Astrocyte (in vitro differentiated cells and primary cell): ENCODE results near the gene GABBR2. TPM values are rescaled to one million over a fixed set of nuclear protein-coding genes. Genes with fewer than 3 reads are reported as not detected.

ENCODE experiments used
- DNase-seq: peaks from one replicate; pipeline ENCODE4 v3.0.0-alpha.2; 2010; ENCODE audit warnings: low read depth
- FAIRE-seq: peaks from 2 replicates; lab custom pipeline; 2011; peaks lifted over from hg19 to GRCh38; lab: Jason Lieb, UNC
- H2AFZ ChIP-seq: 2 replicates; pipeline ENCODE4 v1.6.0; 2012; ENCODE audit warnings: low read depth, low read length, inconsistent platforms
- H3K27ac ChIP-seq: 2 replicates; pipeline ENCODE4 v1.5.1; 2011; ENCODE audit warnings: low read depth, low read length, inconsistent platforms
- H3K27me3 ChIP-seq: 2 replicates; pipeline ENCODE4 v1.6.0; 2011; ENCODE audit warnings: low read length, inconsistent platforms; ENCODE audit not compliant: insufficient read depth
- H3K36me3 ChIP-seq: 2 replicates; pipeline ENCODE4 v1.5.1; 2011; ENCODE audit warnings: low read length, inconsistent platforms; ENCODE audit not compliant: insufficient read depth
- H3K4me1 ChIP-seq: 2 replicates; pipeline ENCODE4 v1.5.1; 2011; ENCODE audit warnings: low read length, inconsistent platforms; ENCODE audit not compliant: insufficient read depth
- H3K4me2 ChIP-seq: 2 replicates; pipeline ENCODE4 v1.6.0; 2012; ENCODE audit warnings: low read length, inconsistent platforms
- H3K4me3 ChIP-seq: 2 replicates; pipeline ENCODE4 v1.5.1; 2011; ENCODE audit warnings: low read depth, mild to moderate bottlenecking, low read length, inconsistent platforms; ENCODE audit not compliant: insufficient read depth
- H3K79me2 ChIP-seq: 2 replicates; pipeline ENCODE4 v1.6.0; 2012; ENCODE audit warnings: mild to moderate bottlenecking, low read length, inconsistent platforms; ENCODE audit not compliant: insufficient read depth
- H3K9ac ChIP-seq: 2 replicates; pipeline ENCODE4 v1.6.0; 2012; ENCODE audit warnings: mild to moderate bottlenecking, low read length, inconsistent platforms
- H3K9me3 ChIP-seq: 2 replicates; pipeline ENCODE4 v1.5.1; 2012; ENCODE audit warnings: low read depth, mild to moderate bottlenecking, low read length, inconsistent platforms; ENCODE audit not compliant: insufficient read depth
- H4K20me1 ChIP-seq: 2 replicates; pipeline ENCODE4 v1.6.0; 2012; ENCODE audit warnings: low read length, inconsistent platforms; ENCODE audit not compliant: insufficient read depth
- H3K27ac Mint-ChIP-seq: one replicate; pipeline ENCODE4 v1.8.0; 2021; ENCODE audit warnings: mild to moderate bottlenecking, mixed read lengths; ENCODE audit not compliant: unreplicated experiment
- H3K27me3 Mint-ChIP-seq: one replicate; pipeline ENCODE4 v1.8.0; 2021; ENCODE audit warnings: low read depth, mixed read lengths; ENCODE audit not compliant: unreplicated experiment
- H3K36me3 Mint-ChIP-seq: one replicate; pipeline ENCODE4 v1.8.0; 2021; ENCODE audit warnings: low read depth, mixed read lengths; ENCODE audit not compliant: unreplicated experiment
- H3K4me1 Mint-ChIP-seq: one replicate; pipeline ENCODE4 v1.8.0; 2021; ENCODE audit warnings: low read depth, mixed read lengths; ENCODE audit not compliant: unreplicated experiment
- H3K4me3 Mint-ChIP-seq: one replicate; pipeline ENCODE4 v1.8.0; 2021; ENCODE audit warnings: mild to moderate bottlenecking, moderate library complexity, mixed read lengths; ENCODE audit not compliant: unreplicated experiment
- H3K9me3 Mint-ChIP-seq: one replicate; pipeline ENCODE4 v1.8.0; 2021; ENCODE audit warnings: mild to moderate bottlenecking, mixed read lengths; ENCODE audit not compliant: unreplicated experiment
- EZH2 ChIP-seq: IDR thresholded peaks from 2 replicates; pipeline ENCODE4 v1.6.1; 2012; ENCODE audit warnings: mild to moderate bottlenecking, low read length, inconsistent platforms; ENCODE audit not compliant: insufficient read depth
- total RNA-seq: library from RNA; stranded (reverse); gene quantifications from 2 replicates; pipeline ENCODE4 v1.2.1, GENCODE V29; 2021
- TF ChIP-seq, protein P1 (sequence below): IDR thresholded peaks from 2 replicates; pipeline ENCODE4 v1.5.1; 2011; ENCODE audit warnings: low read depth, mild to moderate bottlenecking, inconsistent platforms, low read length, moderate library complexity; ENCODE audit not compliant: insufficient read depth

Gene GABBR2
- total RNA-seq, 1 donor from 2014 or later, result 2.0 TPM

GRCh38 chr9:98503867-98504266, 204.9 kb downstream of the GABBR2 start:
- H3K4me1 ChIP-seq, result peaks cover 10% of the 10 kb centered on the region
- H3K27ac ChIP-seq, result no peak overlapping the region
- no peak overlapping the region for H2AFZ ChIP-seq
- H3K36me3 Mint-ChIP-seq, result peaks cover 2% of the 10 kb centered on the region
- H3K9me3 Mint-ChIP-seq, result peaks cover 5% of the 10 kb centered on the region
- H3K9me3 ChIP-seq, result no peaks in the 10 kb centered on the region
- no peaks in the 10 kb centered on the region for H3K79me2 ChIP-seq
- H3K27ac Mint-ChIP-seq, result no peak overlapping the region
- H3K27me3 ChIP-seq, result no peaks in the 10 kb centered on the region
- H3K36me3 ChIP-seq, result no peaks in the 10 kb centered on the region
- DNase-seq (no peak), FAIRE-seq (no peak)
- peaks cover 20% of the 10 kb centered on the region for H3K4me1 Mint-ChIP-seq
- H3K4me2 ChIP-seq, result no peak overlapping the region
- H3K9ac ChIP-seq, result no peak overlapping the region
- no peak overlapping the region for H3K4me3 ChIP-seq
- no peaks in the 10 kb centered on the region for H4K20me1 ChIP-seq
- TF ChIP-seq, protein P1, sequence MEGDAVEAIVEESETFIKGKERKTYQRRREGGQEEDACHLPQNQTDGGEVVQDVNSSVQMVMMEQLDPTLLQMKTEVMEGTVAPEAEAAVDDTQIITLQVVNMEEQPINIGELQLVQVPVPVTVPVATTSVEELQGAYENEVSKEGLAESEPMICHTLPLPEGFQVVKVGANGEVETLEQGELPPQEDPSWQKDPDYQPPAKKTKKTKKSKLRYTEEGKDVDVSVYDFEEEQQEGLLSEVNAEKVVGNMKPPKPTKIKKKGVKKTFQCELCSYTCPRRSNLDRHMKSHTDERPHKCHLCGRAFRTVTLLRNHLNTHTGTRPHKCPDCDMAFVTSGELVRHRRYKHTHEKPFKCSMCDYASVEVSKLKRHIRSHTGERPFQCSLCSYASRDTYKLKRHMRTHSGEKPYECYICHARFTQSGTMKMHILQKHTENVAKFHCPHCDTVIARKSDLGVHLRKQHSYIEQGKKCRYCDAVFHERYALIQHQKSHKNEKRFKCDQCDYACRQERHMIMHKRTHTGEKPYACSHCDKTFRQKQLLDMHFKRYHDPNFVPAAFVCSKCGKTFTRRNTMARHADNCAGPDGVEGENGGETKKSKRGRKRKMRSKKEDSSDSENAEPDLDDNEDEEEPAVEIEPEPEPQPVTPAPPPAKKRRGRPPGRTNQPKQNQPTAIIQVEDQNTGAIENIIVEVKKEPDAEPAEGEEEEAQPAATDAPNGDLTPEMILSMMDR, result no peak
- TF ChIP-seq EZH2, result no peak
- peaks cover 6% of the 10 kb centered on the region for H3K27me3 Mint-ChIP-seq
- no peak overlapping the region for H3K4me3 Mint-ChIP-seq

DNA sequence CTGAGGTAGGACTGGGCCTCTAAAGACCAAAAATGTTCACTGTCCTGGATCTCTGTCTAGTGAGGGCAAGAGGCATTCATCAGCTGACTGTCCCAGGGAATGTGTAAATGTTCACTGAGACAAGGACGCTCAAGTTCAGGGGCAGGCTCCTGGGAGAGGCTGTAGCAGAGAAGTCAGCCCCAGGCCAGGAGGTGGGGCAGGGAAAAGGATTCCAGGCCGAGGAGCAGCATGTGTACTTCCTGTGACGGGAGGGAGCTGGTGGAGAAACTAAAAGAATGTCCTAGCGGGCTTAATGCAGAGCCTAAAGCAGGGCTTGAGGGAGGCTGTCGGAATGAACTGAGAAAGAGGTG, 205.8 kb downstream of the GABBR2 start:
- Histone ChIP-seq H3K27me3 (no peaks in the 10 kb centered on the region), H3K9me3 (no peaks in the 10 kb centered on the region), H3K79me2 (no peaks in the 10 kb centered on the region), H2AFZ (peak overlapping the region; percentile 58), H3K9ac (peak overlapping the region; percentile 41), H3K36me3 (no peaks in the 10 kb centered on the region), H3K27ac (peak overlapping the region; percentile 29), H4K20me1 (no peaks in the 10 kb centered on the region), H3K4me2 (peak overlapping the region; percentile 46), H3K4me1 (peaks cover 10% of the 10 kb centered on the region), H3K4me3 (no peak overlapping the region)
- Mint-ChIP-seq H3K4me3 (no peak overlapping the region), H3K9me3 (peaks cover 4% of the 10 kb centered on the region), H3K27me3 (peaks cover 6% of the 10 kb centered on the region), H3K27ac (peak overlapping the region; percentile 91), H3K36me3 (peaks cover 2% of the 10 kb centered on the region), H3K4me1 (peaks cover 20% of the 10 kb centered on the region)
- FAIRE-seq (no peak), DNase-seq (peak; percentile 32)
- TF ChIP-seq EZH2, result no peak

DNA sequence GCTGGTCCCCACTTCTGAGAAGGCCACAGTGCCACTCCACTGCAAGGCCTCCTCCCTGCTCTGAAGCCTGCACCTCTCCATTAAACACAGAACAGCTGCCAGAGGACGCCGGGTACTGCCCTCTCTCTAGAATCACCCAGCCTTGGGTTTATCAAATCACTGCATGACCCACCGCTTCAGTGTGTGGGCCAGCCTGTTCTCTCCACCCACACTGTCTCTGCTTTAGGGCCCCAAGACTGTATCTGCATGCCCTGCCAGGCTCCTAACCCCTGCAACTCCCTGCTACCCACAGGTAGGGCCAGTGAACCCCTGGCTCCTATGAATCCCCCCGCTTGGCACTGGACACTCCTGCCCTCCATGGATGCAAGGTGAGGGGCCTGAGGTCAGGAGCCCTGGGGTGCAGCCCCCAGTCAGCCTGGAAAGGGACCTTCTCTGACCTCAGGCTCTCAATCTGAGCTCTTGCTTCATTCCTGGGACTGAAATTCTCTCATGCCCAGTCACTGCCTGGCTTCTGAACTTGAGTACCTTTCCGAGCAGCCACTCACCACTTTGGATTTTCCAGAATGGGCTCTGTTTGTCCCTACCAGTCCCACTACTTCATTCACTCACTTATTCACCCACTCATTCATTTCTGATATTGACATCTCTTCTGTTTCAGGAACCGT, 206.3 kb downstream of the GABBR2 start:
- peak overlapping the region; percentile 41 for H3K9ac ChIP-seq
- H3K36me3 ChIP-seq, result no peaks in the 10 kb centered on the region
- peak overlapping the region; percentile 58 for H2AFZ ChIP-seq
- Mint-ChIP-seq H3K9me3 (no peaks in the 10 kb centered on the region), H3K4me1 (peaks cover 20% of the 10 kb centered on the region), H3K36me3 (no peaks in the 10 kb centered on the region), H3K27ac (peak overlapping the region; percentile 91), H3K27me3 (peaks cover 6% of the 10 kb centered on the region), H3K4me3 (no peak overlapping the region)
- DNase-seq, result peak; percentile 62
- FAIRE-seq, result peak; percentile 23
- H3K4me3 ChIP-seq, result no peak overlapping the region
- H3K27ac ChIP-seq, result peak overlapping the region; percentile 29
- no peaks in the 10 kb centered on the region for H3K79me2 ChIP-seq
- no peaks in the 10 kb centered on the region for H4K20me1 ChIP-seq
- no peaks in the 10 kb centered on the region for H3K27me3 ChIP-seq
- H3K9me3 ChIP-seq, result no peaks in the 10 kb centered on the region
- H3K4me2 ChIP-seq, result peak overlapping the region; percentile 46
- TF ChIP-seq EZH2, result no peak
- TF ChIP-seq, protein P1, result no peak
- peaks cover 10% of the 10 kb centered on the region for H3K4me1 ChIP-seq
